ENCODE data around the gene SLC39A6. TPM values are rescaled to one million over a fixed set of nuclear protein-coding genes. Genes with fewer than 3 reads are reported as not detected.

Gene SLC39A6
- polyA plus RNA-seq, 4 donors: 0.89 to 12.0 (median 5.6) TPM

- FAIRE-seq (no peak), DNase-seq (no peak)
- H3K4me3 ChIP-seq (ENCODE audit: low read depth in 1 of 3, low read length in 3 of 3): no peak overlapping the region
- 81 to 88% (median 85%) methylated on average over 9 of the region's 9 CpGs for WGBS, 3 donors
- H3K27me3 ChIP-seq (ENCODE audit: control insufficient read depth in 3 of 3, insufficient read depth in 3 of 3, low read length in 3 of 3): no peaks in the 10 kb centered on the region
- no peaks in the 10 kb centered on the region for H3K9me3 ChIP-seq (ENCODE audit: control insufficient read depth in 2 of 2, insufficient read depth in 1 of 2, low read depth in 1 of 2, low read length in 1 of 2)
- peaks cover 0 to 10% (median 0%) of the 10 kb centered on the region in 3 donors for H3K36me3 ChIP-seq (ENCODE audit: control insufficient read depth in 3 of 3, insufficient read depth in 2 of 3, low read depth in 1 of 3, low read length in 3 of 3)
- peaks cover 2 to 15% (median 5%) of the 10 kb centered on the region in 3 donors for H3K4me1 ChIP-seq (ENCODE audit: control insufficient read depth in 3 of 3, insufficient read depth in 2 of 3, low read depth in 1 of 3, low read length in 2 of 3)
- H3K27ac ChIP-seq (ENCODE audit: low read depth in 1 of 3, low read length in 2 of 3): no peak overlapping the region
Measured at GRCh38 chr18:36131692-36132483, 2.7 kb upstream of the SLC39A6 start.

GRCh38 chr18:36130883-36131653, 1.9 kb upstream of the SLC39A6 start:
- WGBS, 3 donors: 86 to 90% (median 87%) methylated on average over 26 of the region's 26 CpGs
- Histone ChIP-seq H3K4me3 (ENCODE audit: low read depth in 1 of 3, low read length in 3 of 3) (peak overlapping the region; percentile 78 to 96 (median 83)), H3K4me1 (ENCODE audit: control insufficient read depth in 3 of 3, insufficient read depth in 2 of 3, low read depth in 1 of 3, low read length in 2 of 3) (peaks cover 2 to 15% (median 5%) of the 10 kb centered on the region in 3 donors), H3K9me3 (ENCODE audit: control insufficient read depth in 2 of 2, insufficient read depth in 1 of 2, low read depth in 1 of 2, low read length in 1 of 2) (no peaks in the 10 kb centered on the region), H3K27ac (ENCODE audit: low read depth in 1 of 3, low read length in 2 of 3) (no peak overlapping the region), H3K27me3 (ENCODE audit: control insufficient read depth in 3 of 3, insufficient read depth in 3 of 3, low read length in 3 of 3) (no peaks in the 10 kb centered on the region), H3K36me3 (ENCODE audit: control insufficient read depth in 3 of 3, insufficient read depth in 2 of 3, low read depth in 1 of 3, low read length in 3 of 3) (peaks cover 0 to 10% (median 0%) of the 10 kb centered on the region in 3 donors)
- FAIRE-seq (no peak), DNase-seq (no peak)

- no peak for FAIRE-seq
Measured at GRCh38 chr18:36130039-36130831, 1.1 kb upstream of the SLC39A6 start.

GRCh38 chr18:36128907-36129299, 237 bp downstream of the SLC39A6 start:
- H3K27ac ChIP-seq (ENCODE audit: low read depth in 1 of 3, low read length in 2 of 3): peak overlapping the region in 2 of 3 donors; percentile 96 to 97
- no peaks in the 10 kb centered on the region for H3K9me3 ChIP-seq (ENCODE audit: control insufficient read depth in 2 of 2, insufficient read depth in 1 of 2, low read depth in 1 of 2, low read length in 1 of 2)
- 0 to 1% (median 0%) methylated on average over 37 of the region's 37 CpGs for WGBS, 3 donors
- H3K4me1 ChIP-seq (ENCODE audit: control insufficient read depth in 3 of 3, insufficient read depth in 2 of 3, low read depth in 1 of 3, low read length in 2 of 3): peaks cover 2 to 15% (median 5%) of the 10 kb centered on the region in 3 donors
- peak overlapping the region; percentile 78 to 96 (median 83) for H3K4me3 ChIP-seq (ENCODE audit: low read depth in 1 of 3, low read length in 3 of 3)
- no peak for FAIRE-seq
- no peaks in the 10 kb centered on the region for H3K27me3 ChIP-seq (ENCODE audit: control insufficient read depth in 3 of 3, insufficient read depth in 3 of 3, low read length in 3 of 3)
- H3K36me3 ChIP-seq (ENCODE audit: control insufficient read depth in 3 of 3, insufficient read depth in 2 of 3, low read depth in 1 of 3, low read length in 3 of 3): peaks cover 0 to 10% (median 0%) of the 10 kb centered on the region in 3 donors
- no peak for DNase-seq

More at GRCh38 chr18:36130039-36130831, 1.1 kb upstream of the SLC39A6 start:
- Histone ChIP-seq H3K36me3 (ENCODE audit: control insufficient read depth in 3 of 3, insufficient read depth in 2 of 3, low read depth in 1 of 3, low read length in 3 of 3) (peaks cover 0 to 10% (median 0%) of the 10 kb centered on the region in 3 donors), H3K9me3 (ENCODE audit: control insufficient read depth in 2 of 2, insufficient read depth in 1 of 2, low read depth in 1 of 2, low read length in 1 of 2) (no peaks in the 10 kb centered on the region), H3K27me3 (ENCODE audit: control insufficient read depth in 3 of 3, insufficient read depth in 3 of 3, low read length in 3 of 3) (no peaks in the 10 kb centered on the region), H3K4me3 (ENCODE audit: low read depth in 1 of 3, low read length in 3 of 3) (peak overlapping the region; percentile 78 to 96 (median 83)), H3K27ac (ENCODE audit: low read depth in 1 of 3, low read length in 2 of 3) (peak overlapping the region; percentile 94 to 97 (median 96)), H3K4me1 (ENCODE audit: control insufficient read depth in 3 of 3, insufficient read depth in 2 of 3, low read depth in 1 of 3, low read length in 2 of 3) (peaks cover 2 to 15% (median 5%) of the 10 kb centered on the region in 3 donors)
- DNase-seq: peak in 1 of 2 donors; percentile 13
- 1 to 2% (median 1%) methylated on average over 30 of the region's 30 CpGs for WGBS, 3 donors

GRCh38 chr18:36128530-36128870, 640 bp downstream of the SLC39A6 start:
- no peaks in the 10 kb centered on the region for H3K27me3 ChIP-seq (ENCODE audit: control insufficient read depth in 3 of 3, insufficient read depth in 3 of 3, low read length in 3 of 3)
- peak overlapping the region; percentile 78 to 96 (median 83) for H3K4me3 ChIP-seq (ENCODE audit: low read depth in 1 of 3, low read length in 3 of 3)
- H3K36me3 ChIP-seq (ENCODE audit: control insufficient read depth in 3 of 3, insufficient read depth in 2 of 3, low read depth in 1 of 3, low read length in 3 of 3): peaks cover 0 to 6% (median 0%) of the 10 kb centered on the region in 3 donors
- H3K9me3 ChIP-seq (ENCODE audit: control insufficient read depth in 2 of 2, insufficient read depth in 1 of 2, low read depth in 1 of 2, low read length in 1 of 2): no peaks in the 10 kb centered on the region
- no peak for FAIRE-seq
- peak overlapping the region in 1 of 3 donors; percentile 97 for H3K27ac ChIP-seq (ENCODE audit: low read depth in 1 of 3, low read length in 2 of 3)
- WGBS, 3 donors: 1 to 2% (median 1%) methylated on average over 12 of the region's 12 CpGs
- H3K4me1 ChIP-seq (ENCODE audit: control insufficient read depth in 3 of 3, insufficient read depth in 2 of 3, low read depth in 1 of 3, low read length in 2 of 3): peaks cover 2 to 15% (median 5%) of the 10 kb centered on the region in 3 donors
- peak in 1 of 2 donors; percentile 8 for DNase-seq

- H3K27ac ChIP-seq (ENCODE audit: low read depth in 1 of 3, low read length in 2 of 3): no peak overlapping the region
- FAIRE-seq: no peak
- DNase-seq: peak; percentile 4 to 46
Measured at GRCh38 chr18:36127836-36128529, 1.2 kb downstream of the SLC39A6 start.

GRCh38 chr18:36126668-36127067, 2.5 kb downstream of the SLC39A6 start:
- DNase-seq: no peak
- Histone ChIP-seq H3K4me3 (ENCODE audit: low read depth in 1 of 3, low read length in 3 of 3) (no peak overlapping the region), H3K27me3 (ENCODE audit: control insufficient read depth in 3 of 3, insufficient read depth in 3 of 3, low read length in 3 of 3) (no peaks in the 10 kb centered on the region), H3K27ac (ENCODE audit: low read depth in 1 of 3, low read length in 2 of 3) (no peak overlapping the region), H3K9me3 (ENCODE audit: control insufficient read depth in 2 of 2, insufficient read depth in 1 of 2, low read depth in 1 of 2, low read length in 1 of 2) (no peaks in the 10 kb centered on the region), H3K36me3 (ENCODE audit: control insufficient read depth in 3 of 3, insufficient read depth in 2 of 3, low read depth in 1 of 3, low read length in 3 of 3) (peaks cover 0 to 5% (median 0%) of the 10 kb centered on the region in 3 donors), H3K4me1 (ENCODE audit: control insufficient read depth in 3 of 3, insufficient read depth in 2 of 3, low read depth in 1 of 3, low read length in 2 of 3) (peaks cover 2 to 15% (median 5%) of the 10 kb centered on the region in 3 donors)
- FAIRE-seq: no peak
- 89 to 93% (median 91%) methylated on average over 8 of the region's 8 CpGs for WGBS, 3 donors

More at GRCh38 chr18:36127836-36128529, 1.2 kb downstream of the SLC39A6 start:
- Histone ChIP-seq H3K4me3 (ENCODE audit: low read depth in 1 of 3, low read length in 3 of 3) (peak overlapping the region; percentile 78 to 96 (median 83)), H3K4me1 (ENCODE audit: control insufficient read depth in 3 of 3, insufficient read depth in 2 of 3, low read depth in 1 of 3, low read length in 2 of 3) (peaks cover 2 to 15% (median 5%) of the 10 kb centered on the region in 3 donors), H3K9me3 (ENCODE audit: control insufficient read depth in 2 of 2, insufficient read depth in 1 of 2, low read depth in 1 of 2, low read length in 1 of 2) (no peaks in the 10 kb centered on the region), H3K27me3 (ENCODE audit: control insufficient read depth in 3 of 3, insufficient read depth in 3 of 3, low read length in 3 of 3) (no peaks in the 10 kb centered on the region), H3K36me3 (ENCODE audit: control insufficient read depth in 3 of 3, insufficient read depth in 2 of 3, low read depth in 1 of 3, low read length in 3 of 3) (peaks cover 0 to 6% (median 0%) of the 10 kb centered on the region in 3 donors)
- 37 to 39% (median 39%) methylated on average over 15 of the region's 15 CpGs for WGBS, 3 donors

Data from small intestine (tissue), 7 donors.